ENCODE measurements around the gene RAB4A.
A peak's percentile ranks its signal among the peaks of the same experiment; 100 is the strongest.

GRCh38 chr1:229229137-229229720 lies 41.7 kb upstream of the RAB4A start:
- TF ChIP-seq POLR2A (IDR thresholded peaks at IDR 0.05), result peak in 1 of 3 donors; percentile 28
- TF ChIP-seq, protein P1, sequence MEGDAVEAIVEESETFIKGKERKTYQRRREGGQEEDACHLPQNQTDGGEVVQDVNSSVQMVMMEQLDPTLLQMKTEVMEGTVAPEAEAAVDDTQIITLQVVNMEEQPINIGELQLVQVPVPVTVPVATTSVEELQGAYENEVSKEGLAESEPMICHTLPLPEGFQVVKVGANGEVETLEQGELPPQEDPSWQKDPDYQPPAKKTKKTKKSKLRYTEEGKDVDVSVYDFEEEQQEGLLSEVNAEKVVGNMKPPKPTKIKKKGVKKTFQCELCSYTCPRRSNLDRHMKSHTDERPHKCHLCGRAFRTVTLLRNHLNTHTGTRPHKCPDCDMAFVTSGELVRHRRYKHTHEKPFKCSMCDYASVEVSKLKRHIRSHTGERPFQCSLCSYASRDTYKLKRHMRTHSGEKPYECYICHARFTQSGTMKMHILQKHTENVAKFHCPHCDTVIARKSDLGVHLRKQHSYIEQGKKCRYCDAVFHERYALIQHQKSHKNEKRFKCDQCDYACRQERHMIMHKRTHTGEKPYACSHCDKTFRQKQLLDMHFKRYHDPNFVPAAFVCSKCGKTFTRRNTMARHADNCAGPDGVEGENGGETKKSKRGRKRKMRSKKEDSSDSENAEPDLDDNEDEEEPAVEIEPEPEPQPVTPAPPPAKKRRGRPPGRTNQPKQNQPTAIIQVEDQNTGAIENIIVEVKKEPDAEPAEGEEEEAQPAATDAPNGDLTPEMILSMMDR (IDR thresholded peaks at IDR 0.05), result no peak

All from body of pancreas (tissue), 4 donors.